ENCODE data around the gene TEX48. TPM values are rescaled to one million over a fixed set of nuclear protein-coding genes. Genes with fewer than 3 reads are reported as not detected.

Gene TEX48
- polyA plus RNA-seq, 4 donors: not detected

DNA sequence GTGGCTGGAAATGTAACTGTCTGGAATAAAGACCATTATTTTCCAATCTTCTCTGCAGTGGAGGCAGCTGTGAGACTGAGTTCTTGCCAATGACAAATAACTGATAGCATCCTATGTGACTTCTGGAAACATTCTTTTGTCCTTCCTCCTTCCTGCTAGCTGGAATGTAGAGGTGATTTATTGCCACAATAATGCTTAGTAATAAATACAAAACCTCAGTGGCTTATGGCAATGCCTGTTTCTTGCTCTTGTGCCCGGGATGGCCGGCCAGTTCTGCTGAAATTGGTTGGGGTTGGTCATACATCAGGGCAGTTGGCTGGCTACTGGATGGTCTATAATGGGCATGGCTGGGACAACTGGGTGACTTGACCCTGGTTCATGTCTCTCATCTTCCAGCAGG lies 12.2 kb upstream of the TEX48 start:
- DNase-seq (ENCODE audit: low read depth in 4 of 4, low spot score in 3 of 4): no peak

DNA sequence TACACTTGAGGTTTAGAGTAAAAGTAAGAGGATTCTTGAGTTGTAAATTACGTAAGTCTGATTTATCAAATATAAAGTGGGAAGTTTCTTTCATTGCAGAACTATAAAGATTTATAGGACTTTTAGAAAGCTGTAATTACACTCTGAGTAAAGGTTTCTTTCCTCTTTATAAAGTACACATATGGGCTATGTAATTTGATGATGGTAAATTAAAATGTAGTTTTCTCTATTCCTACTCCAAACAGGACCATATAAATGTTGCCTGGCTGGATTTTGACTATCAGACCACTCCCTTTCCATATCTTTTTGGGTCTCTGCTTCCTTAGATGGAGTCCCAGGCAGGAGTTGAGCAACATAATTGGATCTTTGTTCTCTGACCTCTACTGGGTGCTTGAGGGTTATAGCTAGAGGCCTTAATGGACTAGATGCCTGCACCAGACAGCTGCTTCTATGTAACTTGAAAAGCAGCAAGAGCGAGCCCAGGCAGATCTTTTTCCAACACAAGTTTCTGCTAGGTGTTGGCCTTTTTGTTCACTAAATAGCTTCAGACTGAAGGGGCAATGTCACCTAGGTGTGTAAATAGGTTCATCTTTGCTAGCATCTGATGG lies 11.4 kb upstream of the TEX48 start:
- DNase-seq (ENCODE audit: low read depth in 4 of 4, low spot score in 3 of 4): no peak

DNA sequence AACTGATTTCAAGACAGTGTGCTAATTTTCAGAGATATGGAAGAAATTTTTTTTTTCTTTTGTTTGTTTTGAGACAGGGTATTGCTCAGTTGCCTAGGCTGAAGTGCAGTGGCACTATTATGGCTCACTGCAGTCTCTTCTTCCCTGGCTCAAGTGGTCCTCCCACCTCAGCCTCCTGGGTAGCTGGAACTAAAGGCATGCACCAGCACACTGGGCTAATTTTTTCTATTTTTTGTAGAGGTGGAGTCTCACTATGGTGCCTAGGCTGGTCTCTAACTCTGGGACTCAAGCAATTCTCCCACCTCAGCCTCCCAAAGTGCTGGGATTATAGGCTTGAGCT lies 9.9 kb upstream of the TEX48 start:
- no peak for DNase-seq (ENCODE audit: low read depth in 4 of 4, low spot score in 3 of 4)

DNA sequence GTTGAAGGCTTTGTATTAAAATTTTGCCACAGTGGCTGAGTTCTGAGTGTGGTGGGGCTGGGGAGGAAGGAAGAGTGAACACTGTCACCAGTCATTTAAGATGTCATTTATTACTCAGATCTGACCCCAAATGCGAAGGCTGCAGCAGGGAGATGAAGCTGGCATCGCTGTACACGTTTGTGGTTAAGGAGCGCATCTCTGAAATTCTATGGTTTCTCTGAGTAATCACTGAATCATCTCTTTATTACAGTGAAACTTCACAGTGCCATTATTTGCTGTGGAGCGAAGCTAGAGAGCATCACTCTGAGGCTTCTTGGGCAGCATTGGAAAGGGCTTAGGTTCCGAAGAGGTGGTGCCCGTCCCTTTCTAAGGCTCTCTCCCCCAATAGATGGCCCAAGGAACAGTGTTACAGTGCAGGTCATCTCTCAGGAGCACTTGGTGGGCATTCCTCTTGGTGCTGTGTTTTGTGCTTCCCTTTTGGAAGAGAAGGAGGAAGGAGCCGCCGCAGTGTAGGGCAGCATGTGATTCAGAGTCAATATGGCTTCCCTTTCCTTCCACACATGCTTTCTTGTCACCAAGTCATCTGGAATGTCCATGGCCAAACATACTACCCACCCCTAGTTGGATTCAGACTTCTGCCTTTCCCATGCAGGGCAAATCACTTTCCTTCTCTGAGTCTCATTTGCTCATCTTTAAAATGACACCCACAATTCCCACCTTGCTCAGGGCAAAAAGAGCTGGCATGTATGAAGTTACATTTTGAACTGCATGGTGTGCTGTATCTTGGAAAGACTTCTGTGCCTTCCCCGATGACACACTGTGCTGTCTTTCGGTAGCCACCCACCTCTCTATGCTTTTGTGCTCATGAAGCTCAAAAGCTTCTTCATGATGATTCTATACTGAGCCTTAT lies 9.3 kb upstream of the TEX48 start:
- no peak for DNase-seq (ENCODE audit: low read depth in 4 of 4, low spot score in 3 of 4)

DNA sequence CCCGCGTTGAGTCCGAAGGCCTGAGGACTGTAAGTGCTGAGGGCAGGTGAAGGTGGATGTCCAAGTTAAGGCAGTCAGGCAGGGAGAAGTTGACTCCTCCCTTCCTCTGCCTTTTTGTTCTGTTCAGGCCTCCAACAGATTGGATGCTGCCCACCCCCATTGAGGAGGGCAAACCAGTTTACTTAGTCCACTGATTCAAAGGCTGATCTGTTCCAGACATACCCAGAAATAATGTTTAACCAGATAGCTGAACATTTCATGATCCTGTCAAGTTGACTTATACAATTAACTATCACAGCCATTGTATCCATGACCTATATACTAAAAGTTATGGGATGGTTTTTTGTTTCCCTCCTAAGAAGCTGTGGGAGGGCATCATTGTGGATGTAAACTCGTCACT lies 8.3 kb upstream of the TEX48 start:
- DNase-seq (ENCODE audit: low read depth in 4 of 4, low spot score in 3 of 4): no peak

DNA sequence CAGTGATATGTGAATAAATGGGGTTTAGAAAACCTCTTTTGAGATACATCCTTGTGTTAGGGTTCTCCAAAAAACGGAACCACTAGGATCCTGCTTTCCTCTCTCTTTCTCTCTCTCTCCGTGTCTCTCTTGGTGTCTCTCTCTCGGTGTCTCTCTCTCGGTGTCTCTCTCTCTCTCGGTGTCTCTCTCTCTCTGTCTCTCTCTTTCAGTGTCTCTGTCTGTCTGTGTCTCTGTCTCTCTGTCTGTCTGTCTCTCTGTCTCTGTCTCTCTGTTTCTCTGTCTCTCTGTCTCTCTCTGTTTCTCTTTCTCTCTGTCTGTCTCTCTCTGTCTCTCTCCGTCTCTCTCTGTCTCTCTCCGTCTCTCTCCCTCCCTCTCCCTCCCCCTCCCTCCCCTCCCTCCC lies 7.8 kb upstream of the TEX48 start:
- no peak for DNase-seq (ENCODE audit: low read depth in 4 of 4, low spot score in 3 of 4)

DNA sequence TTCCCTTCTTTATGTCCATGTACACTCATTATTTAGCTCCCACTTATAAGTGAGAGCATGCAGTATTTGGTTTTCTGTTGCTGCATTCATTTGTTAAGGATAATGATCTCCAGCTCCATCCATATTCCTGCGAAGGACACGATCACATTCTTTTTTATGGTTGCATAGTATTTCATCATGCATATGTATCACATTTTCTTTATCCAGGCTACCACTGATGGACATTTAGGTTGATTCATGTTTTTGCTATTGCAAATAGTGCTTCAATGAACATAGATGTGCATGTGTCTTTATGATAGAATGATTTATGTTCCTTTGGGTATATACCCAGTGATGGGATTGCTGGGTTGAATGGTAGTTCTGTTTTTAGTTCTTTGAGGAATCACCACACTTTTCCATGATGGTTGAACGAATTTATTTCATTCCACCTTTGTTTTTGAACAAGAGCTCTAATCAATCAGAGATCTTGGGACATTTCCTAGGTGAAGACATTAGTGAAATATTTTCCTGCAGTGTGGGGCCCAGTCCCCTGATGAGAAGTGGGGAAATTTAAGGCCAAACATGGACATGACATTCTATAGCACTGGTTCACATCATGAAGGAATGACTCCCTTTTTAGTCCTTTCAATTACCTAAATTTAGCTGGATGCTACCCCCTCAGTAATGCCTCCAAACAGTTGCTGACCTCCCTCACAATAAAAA lies 7.1 kb upstream of the TEX48 start:
- DNase-seq (ENCODE audit: low read depth in 4 of 4, low spot score in 3 of 4): no peak

DNA sequence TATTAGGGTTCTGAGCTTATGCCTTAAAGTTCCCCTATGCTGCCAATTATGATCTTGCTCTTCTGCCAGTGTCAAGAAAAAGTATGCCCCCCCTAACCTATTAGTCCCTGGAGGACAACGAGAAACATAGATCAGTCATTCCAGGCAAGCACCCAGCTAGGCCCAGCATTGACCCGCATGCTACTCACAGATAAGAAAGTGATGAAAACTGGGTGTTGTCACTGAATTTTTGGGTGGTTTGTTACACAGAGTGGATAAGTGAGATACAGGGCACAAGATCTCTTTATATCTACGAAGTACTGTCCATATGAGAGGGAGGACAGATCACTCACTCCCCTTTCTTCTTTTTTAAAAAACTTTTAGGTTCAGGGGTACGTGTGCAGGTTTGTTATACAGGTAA lies 6.4 kb upstream of the TEX48 start:
- DNase-seq (ENCODE audit: low read depth in 4 of 4, low spot score in 3 of 4): no peak

DNA sequence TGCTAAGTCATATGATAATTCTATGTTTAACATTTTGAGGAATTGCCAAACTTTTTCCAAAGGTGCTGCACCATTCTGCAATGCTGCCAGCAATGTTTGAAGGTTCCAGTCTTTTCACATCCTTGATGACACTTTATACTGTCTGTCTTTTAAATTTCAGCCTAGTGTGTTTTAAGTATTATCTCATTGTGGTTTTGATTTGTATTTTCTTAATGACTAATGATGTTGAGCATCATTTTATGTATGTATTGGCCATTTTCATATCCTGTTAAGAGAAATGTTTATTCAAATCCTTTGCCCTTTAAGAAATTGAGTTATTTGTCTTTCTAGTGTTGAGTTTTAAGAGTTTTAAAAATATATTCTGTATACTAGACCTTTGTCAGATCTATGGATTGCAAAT lies 5.0 kb upstream of the TEX48 start:
- DNase-seq (ENCODE audit: low read depth in 4 of 4, low spot score in 3 of 4): no peak

DNA sequence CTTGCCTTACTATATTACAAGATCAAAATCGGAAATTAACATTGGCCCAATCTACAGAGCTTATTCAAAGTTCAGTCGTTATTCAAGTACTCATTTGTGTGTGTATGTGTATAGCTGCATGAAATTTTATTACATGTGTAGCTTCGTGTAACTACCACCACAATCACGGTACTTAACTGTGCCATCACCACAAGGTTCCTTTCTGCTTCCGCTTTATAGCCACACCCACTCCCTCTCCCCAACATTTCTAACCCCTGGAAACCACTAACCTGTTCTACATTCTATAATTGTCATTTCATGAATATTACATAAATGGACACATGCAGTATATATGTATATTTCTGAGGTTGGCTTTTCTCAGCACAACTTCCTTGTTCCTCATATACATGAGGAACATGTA lies 4.0 kb upstream of the TEX48 start:
- DNase-seq (ENCODE audit: low read depth in 4 of 4, low spot score in 3 of 4): no peak

DNA sequence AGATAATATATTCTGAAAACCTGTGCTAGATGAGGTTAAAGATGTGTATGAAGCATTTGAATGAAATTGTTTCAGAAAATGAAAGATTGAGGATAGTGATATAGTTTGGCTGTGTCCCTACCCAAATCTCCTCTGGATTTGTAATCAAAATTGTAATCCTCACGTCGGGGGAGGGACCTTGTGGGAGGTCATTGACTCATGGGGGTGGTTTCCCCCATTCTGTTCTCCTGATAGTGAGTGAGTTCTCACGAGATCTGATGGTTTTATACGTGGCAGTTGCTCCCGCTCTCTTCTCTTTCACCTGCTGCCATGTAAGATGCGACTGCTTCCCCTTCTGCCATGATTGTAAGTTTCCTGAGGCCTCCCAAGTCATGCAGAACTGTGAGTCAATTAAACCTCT lies 2.0 kb upstream of the TEX48 start:
- no peak for DNase-seq (ENCODE audit: low read depth in 4 of 4, low spot score in 3 of 4)

DNA sequence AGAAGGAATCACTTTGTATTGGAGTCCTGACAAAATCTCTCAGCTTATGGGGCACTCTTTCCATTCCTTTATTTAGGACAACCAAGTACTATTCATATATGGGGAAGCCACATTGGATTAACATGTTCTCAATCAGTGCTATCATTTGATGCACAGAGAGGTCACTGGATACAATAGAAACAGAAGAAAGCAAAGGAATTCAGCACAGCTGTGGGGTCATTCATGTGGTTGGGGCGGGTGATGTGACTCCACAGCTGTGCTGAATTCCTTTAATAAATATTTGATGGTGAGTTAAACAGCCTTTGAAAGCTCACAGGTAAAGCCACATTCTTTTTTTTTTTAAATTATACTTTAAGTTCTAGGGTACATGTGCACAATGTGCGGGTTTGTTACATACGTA lies 854 bp upstream of the TEX48 start:
- no peak for DNase-seq (ENCODE audit: low read depth in 4 of 4, low spot score in 3 of 4)

DNA sequence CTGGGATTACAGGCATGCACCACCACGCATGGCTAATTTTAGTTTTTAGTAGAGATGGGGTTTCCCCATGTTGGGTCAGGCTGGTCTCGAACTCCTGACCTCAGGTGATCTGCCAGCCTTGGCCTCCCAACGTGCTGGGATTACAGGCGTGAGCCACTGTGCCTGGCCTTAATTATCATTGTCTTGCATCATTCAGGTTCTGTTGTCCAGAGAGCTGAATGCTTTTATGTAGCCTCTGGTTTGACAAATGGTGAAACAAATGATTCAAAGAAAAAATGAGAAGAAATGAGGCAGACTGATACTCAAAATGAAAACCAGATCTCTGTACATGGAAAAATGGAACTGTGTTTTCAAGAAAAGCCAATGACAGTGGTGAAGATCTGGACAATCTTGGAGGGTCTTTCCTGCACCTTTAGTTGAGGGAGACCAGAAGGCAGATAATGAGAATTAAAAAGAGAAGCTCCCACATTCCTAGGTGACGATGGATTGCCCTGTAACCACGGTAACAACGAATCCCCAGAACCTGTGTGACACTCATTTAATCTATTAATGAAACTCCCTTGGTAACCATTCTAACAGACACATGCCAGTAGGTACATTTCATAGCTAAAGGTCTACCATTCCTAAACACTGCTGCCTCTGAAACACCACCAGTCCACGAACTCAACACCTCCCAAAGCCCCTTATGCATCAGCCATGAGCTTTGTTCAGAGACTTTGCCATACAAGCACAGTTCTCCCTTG lies 1.6 kb downstream of the TEX48 start:
- DNase-seq (ENCODE audit: low read depth in 4 of 4, low spot score in 3 of 4): no peak

DNA sequence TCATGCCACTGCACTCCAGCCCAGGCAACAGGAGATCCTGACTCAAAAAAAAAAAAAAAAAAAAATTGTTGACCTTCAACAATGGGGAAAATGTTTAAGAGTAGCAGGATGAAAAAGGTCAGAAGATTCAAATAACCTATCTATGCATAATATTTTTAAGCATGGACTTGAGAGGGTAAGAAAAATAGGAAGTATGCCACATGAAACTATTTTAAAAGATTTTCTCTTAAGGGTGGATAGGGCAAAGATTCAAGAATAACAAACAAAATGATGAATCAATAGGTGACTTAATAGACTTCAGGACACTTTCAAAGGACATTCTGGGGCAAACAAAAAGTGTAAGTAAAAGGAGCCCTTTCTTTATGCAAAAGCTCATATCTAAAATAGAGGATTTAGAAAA lies 3.2 kb downstream of the TEX48 start:
- no peak for DNase-seq (ENCODE audit: low read depth in 4 of 4, low spot score in 3 of 4)

DNA sequence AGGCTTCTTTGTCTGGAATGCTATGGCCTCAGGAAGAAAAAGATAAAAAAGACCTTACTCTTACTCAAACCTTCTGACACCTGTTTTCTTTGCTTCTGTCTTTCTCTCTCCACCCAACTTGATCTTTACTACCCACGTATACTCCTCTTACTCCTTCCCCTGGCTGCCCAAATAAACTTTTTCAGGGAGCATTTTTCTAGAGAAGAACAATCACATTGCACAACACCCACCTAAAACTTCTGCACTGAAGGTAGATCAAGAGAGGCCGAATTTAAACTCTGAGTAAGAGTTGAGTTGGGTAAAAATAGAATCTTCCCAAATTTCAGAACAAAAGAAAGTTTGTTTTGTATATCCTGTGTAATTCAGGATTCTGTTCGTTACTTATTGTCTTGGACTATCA lies 3.9 kb downstream of the TEX48 start:
- no peak for DNase-seq (ENCODE audit: low read depth in 4 of 4, low spot score in 3 of 4)

DNA sequence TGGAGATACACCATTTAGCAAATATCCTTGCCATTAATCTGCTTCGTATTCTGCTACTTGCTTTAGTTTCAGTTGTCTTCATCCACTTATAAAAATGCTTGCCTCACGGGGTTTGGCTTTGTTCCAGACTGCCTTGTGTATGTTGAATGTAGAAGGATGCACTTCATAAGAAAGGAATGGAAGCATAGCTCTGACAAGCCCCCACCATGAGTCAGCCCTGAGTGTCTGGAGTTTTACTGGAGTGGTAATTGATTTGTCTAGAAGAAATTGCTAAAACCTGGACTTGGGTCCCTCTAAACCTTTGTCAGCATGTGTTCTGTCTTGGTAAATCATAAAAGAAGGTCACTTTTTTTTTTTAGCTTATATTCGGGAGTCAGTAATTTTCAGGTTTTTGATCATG lies 4.6 kb downstream of the TEX48 start:
- peak; percentile 13 to 42 (median 35) for DNase-seq (ENCODE audit: low read depth in 4 of 4, low spot score in 3 of 4)

DNA sequence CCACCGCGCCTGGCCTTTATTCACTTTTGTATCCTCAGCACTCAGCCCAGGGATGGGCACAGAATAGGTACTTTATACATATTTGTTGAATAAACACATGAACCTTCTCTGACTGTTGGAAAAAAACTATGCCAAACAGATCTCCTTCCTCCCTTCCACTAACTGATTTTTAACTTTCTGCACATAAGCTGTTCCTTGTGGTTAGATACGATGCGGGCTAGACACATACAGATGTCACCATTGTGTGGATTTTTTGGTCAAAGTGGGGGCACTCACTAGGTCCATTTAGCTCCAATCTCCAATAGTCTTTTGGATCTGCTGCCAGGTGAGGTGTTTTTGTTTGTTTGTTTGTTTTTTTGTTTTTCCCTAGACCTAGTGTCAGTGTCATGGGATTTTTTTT lies 5.1 kb downstream of the TEX48 start:
- no peak for DNase-seq (ENCODE audit: low read depth in 4 of 4, low spot score in 3 of 4)

DNA sequence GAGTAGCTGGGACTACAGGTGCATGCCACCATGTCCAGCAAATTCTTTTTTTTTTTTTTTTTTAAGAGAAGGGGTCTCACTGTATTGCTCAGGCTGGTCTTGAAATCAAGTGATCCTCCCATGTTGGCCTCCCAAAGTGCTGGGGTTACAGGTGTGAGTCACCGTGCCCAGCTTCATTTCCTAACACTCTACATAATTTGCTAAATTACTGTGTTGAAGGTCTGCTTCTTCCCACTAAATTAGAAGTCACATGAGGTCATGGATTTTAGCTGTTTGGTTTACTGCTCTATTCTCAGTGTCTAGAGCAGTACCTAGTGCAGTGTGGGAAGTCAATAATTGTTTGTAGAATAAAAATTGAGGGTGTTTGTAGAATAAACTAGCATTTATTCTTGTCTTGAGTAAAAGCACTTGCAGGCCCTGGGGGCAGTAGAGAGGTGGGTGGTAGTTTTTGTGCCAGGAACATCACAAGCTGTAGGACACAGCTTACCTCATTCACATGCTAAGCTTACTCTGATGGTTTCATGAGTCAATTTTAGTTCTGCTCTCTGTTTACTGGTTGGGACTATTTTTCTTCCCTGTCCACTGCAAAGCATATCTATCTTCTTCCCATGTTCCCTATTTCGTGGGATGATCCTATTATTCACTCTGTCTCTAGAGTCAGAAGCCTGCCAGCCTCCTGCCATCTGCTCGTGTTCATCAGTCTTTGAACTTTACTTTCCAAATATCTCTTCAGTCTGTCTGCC lies 7.0 kb downstream of the TEX48 start:
- DNase-seq (ENCODE audit: low read depth in 4 of 4, low spot score in 3 of 4): no peak

DNA sequence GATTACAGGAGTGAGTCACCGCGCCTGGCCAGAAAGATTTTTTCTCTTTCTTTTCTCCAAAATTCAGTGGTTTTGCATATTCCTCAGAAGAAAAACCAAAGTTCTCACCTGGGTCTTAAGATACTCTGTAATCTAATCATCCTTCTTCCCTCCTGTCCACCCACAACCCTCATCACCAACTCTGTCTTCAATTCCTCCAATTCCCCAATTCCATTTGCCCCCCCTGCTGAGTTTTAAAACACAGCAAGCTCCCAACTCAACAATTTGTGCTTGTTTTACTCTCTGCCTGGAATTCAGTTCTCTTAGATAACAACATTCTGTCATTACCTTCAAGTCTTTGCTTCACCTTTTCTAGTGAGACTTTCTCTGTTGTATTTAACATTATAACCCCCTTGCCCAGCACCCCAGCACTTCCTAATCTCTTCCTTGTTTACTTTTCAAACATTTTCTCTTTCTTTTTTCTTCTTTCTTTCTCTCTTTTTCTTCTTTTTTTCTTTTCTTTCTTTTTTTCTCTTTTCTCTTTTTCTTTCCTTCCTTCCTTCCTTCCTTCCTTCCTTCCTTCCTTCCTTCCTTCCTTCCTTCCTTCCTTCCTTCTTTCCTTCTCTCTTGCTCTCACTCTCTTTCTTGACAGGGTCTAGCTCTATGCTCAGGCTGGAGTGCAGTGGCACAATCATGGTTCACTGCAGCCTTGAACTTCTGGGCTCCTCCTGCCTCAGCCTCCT lies 7.8 kb downstream of the TEX48 start:
- no peak for DNase-seq (ENCODE audit: low read depth in 4 of 4, low spot score in 3 of 4)

DNA sequence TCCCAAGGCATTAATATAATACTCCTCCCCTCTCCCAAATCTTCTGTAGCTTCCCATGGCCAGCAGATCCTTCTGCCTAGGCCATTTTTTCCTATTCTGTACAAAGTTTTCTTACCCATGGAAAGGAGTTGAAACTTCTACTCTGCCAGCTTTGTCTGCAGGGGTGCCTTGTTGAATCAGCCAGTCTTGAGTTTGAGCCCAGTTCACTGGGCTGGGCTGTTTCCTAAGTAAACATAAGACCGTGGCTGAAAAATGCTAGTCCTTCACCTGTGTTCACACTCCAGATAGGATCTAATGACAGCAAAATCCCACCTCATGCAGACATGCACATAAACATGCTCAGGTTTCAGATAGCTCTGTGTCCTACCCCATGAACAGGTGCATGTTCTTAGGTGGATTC lies 10.4 kb downstream of the TEX48 start:
- DNase-seq (ENCODE audit: low read depth in 4 of 4, low spot score in 3 of 4): no peak
